Measurements from ENCODE around the gene AKT3.
"Not testable (repeated sequence)": the region's sequence is repeated elsewhere in the genome, so short reads cannot be mapped to it uniquely, and the experiment has no call there.

The AKT3 gene

DNA sequence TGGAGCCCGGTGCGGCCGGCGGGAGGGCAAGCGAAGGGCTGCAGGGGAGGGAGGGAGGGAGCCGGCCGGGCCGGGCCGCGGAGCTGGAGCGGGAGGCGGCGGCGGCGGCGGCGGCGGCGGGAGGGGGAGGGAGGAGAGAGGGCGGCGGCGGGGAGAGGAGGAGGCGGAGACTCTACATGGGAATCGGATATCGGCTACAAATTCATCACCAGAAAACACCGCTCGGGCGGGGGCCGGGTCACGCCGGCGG lies at the start of gene AKT3:
AKT3 (minus strand) TSS at position 42 of the 250 bp plus-strand sequence. CDS start 7,073 bp downstream, outside the sequence.
- no peak for DNase-seq

DNA sequence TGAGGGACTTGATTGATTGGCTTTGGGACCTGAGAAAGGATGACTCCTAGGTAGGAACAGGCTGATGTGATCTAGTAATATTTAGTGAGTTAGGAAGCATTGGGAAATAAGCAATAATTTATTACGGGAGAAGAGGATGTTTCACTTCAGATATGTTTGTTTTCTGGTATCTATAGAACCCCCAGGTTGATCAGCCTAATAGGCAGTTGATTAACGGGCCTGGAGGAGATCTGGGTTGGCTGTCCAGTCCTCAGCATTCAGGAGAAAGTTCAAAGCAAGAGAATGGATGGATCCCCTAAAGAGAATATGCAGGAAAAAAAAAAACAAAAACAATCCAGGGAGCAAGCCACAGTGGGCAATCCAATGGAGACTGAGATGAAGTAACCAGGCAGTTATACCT lies 48.2 kb upstream of the AKT3 start:
- DNase-seq, result no peak

DNA sequence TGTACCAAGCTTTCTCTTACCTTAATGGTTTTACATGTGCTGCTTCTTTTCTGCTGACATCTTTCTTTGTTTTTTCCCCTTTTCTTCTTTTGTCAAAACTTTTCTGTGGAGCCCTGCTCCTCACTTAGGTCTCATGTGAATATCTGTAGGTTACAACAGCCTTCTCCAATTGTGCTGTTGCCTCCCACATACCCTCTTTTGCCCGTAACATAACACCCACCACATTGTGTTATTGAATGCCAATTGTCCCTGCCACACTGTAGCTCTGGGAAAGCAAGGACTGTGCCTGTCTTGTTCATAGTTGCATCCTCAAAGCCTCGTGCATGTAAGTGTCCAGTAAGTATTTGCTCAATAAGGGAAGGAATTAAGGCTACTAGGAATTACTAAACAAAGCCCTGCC lies 46.3 kb upstream of the AKT3 start:
- DNase-seq, result no peak

DNA sequence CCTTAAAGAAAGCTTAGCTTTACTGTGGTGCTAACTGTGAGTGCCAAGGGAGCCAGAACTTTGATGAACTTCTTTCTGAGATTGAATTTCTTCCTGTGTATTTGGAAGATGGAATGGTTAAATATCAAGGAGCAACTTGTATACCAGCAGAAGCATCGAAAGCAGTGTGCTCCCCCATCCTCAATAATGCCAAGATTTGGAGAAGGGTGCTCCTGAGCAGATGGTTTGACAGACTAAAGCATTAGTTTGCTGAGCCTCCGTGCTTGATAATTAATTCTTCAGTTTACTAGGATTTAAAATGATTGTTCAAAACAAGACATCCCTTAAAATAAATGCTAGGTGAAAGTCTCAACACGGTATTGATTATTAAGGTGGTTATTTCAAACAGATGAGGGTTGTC lies 42.4 kb upstream of the AKT3 start:
- DNase-seq, result no peak

DNA sequence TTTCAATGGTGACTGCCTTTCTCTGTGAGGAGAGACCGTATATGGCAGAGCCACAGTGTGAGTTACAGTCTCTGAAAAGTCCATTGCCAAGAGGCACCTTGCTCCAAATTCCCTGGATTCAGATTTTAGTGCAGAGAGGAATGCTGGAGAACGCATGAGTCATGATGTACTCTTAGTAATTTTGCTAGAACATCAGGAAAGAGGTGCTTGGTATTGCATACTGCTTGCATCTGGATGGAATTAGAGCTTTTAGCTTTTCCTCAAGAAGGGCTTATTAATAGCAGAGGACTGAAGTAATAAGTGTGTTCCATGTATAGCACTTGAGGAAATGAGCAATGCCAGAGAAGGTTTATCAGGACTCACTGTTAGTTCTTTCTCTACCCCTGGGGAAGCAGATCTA lies 40.5 kb upstream of the AKT3 start:
- DNase-seq, result no peak

DNA sequence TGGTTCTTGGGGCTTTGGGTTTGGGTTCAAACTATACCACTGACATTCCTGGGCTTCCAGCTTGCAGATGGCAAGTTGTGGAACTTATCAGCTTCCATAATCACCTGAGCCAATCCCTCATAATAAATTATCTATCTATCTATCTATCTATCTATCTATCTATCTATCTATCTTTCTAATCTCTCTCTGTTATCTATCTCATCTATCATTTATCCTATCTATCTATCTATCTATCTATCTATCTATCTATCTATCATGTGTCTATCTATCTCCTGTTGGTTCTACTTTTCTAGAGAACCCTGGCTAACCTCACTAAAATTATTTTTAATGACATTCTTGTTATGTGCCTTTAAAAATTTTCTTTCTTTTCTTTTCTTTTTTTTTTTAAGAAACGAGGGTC lies 35.8 kb upstream of the AKT3 start:
- DNase-seq, result no peak

DNA sequence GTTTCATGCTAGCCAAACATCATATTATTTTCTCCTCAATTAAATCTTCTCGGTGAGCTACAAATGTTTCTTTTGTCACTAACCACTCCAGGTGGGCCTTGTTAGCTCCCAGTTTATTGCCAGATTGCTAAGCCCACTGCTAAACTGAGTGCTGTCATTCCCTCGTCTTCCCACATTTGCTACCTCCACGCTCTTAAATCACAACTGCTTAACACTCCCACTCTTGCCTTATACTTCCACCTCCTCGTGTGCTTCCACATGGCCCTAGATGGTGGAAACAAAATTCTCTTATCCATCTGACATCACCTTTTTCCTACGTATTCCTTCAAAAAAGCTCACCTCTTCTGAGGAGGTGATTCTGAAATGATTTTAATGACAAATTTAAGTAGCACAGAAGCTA lies 34.6 kb upstream of the AKT3 start:
- no peak for DNase-seq

DNA sequence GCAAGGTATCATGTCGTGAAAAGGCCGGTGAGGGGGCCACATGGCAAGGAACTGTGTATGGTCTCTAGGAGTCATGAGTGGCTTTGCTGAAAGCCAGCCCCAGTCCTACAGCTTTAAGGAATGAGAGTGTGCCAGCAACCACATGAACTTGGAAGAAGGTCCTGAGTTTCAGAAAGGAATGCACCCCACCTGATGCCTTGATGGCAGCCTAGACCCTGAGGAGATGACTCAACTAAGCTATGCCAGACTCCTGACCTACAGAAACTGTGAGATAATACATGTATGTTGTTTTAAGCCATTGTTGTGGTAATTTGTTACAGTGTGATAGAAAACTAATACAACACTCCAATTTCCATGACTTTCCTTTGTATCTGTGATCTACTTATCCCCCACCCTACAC lies 33.5 kb upstream of the AKT3 start:
- no peak for DNase-seq

DNA sequence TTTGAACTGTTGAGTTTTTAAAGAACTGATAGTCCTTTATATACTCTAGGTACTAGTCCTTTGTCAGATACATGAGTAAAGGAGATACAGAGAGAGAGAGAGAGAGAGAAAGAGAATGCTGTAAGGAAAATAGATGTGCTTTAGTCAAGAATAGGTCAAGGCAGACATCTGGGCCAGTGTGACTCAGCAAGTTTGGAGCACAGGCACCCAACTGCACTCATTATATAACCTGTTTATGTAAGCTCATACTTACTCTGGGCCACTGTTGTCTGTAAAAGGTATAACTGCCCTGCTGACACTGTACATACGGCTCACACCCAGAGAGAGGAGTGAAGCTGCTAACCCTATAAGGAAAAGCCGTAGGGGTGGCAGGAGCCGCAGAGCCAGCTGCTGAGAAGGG lies 32.2 kb upstream of the AKT3 start:
- DNase-seq, result no peak

DNA sequence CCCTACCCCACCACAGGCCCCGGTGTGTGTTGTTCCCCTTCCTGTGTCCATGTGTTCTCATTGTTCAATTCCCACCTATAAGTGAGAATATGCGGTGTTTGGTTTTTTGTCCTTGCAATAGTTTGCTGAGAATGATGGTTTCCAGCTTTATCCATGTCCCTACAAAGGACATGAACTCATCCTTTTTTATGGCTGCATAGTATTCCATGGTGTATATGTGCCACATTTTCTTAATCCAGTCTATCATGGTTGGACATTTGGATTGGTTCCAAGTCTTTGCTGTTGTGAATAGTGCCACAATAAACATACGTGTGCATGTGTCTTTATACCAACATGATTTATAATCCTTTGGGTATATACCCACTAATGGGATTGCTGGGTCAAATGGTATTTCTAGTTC lies 27.0 kb upstream of the AKT3 start:
- DNase-seq, result not testable (repeated sequence)

DNA sequence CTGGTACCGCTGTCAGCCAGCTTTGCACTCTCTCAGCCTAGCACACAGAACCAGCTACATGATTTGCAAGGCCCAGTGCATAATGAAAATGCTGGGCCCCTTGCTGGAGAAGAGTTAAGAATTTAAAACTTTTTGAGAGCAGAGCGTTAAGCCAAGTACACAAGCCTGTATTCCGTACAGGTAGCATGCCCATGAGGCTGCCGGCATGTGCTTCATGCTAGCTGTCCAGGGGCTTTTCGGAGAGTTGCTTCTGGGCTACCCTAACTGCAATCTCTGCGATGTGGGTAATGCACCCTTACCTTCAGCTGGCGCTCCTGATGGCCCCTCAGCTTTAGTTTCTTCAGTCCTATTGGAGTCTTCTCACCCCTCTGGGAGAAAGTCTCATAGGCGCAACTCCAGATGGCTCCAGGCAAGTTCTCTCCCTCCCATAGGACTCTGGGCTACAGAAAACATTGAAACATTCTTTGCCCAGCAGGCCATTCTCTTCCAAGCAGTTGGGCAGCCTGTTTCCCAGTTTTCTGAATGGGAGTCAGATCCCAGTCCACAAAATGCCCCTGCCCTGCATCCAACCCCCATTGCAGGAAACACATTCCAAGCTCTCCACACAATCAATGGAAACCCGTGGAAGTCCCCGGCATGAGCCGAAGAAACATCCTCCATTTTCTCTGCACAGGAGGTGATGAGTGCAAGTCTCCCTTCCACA lies 5.7 kb upstream of the AKT3 start:
- DNase-seq, result no peak

DNA sequence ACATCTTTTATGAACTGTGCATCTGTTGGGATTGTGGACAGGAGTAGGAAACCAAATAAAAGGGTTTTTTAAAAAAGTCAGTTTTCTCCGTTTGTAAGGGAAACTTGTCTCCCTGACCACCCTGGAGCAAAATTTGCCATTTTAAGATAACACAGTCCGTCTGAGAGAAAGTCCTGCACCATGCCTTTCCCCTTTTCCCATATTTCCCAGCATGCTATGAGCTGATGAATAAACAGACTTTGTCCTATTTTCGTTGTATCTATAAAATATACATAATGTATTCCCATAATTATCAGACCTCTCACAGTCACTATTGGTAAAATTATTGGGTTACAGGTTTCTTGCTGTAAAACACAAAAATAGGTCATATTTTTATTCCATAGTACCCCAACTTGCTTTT lies 1.7 kb upstream of the AKT3 start:
- no peak for DNase-seq

DNA sequence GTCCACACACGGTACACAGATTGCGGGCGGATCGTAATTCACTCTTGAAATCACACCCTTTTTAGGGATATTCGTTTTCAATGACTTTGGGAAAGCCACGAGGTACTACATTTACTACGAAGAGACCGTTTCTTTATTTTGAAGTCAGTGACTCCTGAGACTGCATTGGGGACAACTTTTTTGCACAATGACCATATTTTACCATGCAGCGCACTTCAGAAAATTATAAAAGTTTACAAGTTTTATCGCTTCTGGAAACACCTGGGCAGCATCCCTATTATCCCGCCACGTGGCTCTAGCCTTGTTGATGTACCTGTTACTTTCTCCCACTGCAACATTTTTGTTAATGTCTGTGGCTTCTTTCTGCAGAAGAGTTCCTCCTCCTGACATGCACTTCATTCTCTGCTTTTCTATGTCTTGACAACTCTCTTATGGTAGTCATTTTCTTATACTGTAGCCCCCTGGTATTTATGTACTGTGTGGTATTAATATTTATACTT lies 1.3 kb upstream of the AKT3 start:
- DNase-seq, result no peak

DNA sequence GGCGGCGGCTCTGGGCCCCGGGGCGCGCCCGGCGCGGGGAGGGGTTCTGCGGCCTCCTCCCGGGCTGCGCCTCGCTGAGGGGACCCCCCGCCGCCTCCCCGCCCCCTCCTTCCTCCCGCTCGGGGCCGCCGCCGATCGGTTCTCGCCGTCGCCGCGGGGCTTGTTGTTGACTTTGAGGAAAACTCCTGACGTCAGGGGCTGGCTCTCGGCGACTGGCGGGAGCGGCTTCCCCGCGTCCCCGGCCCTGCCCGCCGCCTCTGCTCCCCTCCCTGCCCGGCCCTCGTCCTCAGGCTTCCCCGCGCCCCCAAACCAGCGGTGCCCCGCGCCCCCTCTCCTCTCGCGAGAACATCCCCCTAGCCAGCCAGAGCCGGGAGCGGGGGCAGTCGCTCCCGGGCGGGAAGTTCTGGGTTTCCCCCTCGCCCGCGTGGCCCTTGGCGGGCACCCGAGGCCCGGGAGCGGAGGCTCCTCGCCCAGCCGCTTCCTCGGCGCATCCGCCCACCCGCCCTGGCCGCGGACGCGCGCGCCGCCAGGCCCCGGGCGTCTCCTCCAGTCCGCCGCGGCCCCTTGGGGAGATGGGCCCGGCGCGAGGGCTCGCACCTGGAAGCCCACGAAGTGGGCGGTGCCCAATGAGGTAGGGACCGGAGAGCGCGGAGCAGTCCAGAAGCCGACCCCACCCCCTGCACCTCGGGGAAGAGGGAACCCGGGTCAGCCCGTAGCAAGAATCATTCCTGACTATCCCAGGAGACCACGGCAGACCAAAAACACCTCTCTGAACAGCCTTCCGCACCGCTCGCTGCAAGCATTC lies 611 bp upstream of the AKT3 start:
- DNase-seq, result peak; percentile 69

DNA sequence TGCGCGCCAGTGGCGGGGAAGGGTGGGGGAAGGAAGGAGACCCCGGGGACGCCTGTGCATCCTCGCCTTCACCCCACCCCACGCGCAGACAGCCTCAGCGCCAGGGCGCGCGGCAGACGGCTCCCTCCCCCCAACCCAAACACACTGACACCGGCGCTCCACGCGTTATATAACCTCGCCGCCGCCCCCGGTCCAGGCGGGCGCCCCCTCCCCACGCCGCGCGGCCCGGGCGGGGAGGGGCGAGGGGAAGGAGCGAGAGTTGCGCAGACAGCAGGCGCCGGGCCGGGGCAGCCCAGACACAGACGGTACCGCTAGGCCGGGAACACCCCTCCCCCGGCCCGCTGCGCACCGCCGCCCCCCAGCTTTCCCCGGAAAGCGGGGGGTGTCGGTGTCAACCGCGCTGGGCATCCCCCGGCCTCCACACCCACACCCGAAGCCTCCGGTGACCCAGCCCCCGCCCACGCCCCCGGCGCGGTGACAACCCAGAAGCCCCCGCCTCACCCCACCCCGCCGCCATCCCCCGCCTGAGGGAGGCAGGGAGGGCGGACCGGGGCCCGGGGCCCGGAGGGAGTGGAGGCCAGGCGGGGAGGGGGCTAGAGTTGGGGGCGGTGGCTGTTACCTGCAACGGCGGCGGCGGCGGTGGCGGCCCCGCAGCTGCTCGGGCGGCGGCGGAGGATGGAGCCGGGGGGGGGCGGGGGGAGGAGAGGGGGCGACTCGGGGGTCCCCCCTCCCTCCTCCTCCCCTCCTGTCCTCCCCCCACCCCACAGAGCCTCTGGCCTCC lies 432 bp downstream of the AKT3 start:
- peak; percentile 75 for DNase-seq

DNA sequence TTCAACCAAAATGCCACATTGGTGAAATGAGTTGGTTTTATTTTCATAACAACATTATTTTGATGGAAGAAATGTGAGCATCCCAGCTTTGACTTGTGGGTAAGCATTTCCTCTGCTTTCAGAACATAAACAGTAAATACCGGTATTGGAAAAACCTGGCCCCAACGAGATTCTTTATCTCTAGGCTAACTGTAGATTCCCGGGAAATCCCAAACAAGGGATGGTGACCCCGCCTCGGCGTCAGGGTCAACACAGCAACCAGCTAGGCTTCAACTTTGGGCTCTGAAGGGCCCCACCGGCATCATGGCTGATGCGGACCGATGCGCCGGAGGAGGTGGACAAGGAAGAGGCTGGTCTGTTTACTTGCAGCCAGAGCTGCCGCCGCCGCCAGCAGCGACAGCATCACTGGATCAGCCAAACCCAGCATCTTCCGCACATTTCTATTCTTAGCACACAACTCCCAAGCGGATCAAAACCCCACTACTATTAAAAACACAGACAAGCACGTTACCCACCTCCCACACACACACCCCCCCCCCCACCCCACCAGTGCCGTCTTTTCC lies 1.1 kb downstream of the AKT3 start:
- peak; percentile 19 for DNase-seq

DNA sequence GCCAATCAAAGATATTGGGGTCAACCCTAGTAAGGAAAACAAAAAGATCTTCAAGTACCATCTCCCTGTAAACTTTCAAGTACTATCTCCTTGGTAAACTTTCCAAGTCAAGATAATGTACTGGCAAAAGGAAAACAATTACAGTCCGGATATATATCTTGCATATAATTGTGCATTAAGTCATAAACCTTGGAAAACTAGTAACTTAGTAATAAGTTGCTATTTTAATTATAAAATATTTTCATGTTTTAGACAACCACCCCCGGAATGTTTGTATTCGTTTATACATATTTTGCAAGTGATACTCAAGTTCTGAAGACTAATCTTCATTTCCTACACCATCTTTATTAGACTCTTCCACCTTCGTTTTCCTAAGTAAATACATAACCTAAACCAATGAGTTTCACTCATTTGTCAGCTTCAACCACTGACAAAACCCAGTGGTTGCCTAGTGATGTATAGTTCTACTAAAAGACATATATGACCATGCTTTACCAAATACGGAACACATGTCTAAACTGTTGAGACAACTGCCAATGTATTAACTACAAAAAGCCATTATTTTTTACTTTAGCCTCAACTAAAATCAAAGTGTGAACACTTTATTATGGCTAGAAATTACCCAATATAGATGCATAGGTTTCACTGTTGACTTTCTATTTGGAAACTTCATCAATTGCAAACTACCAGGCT lies 1.7 kb downstream of the AKT3 start:
- DNase-seq, result no peak

DNA sequence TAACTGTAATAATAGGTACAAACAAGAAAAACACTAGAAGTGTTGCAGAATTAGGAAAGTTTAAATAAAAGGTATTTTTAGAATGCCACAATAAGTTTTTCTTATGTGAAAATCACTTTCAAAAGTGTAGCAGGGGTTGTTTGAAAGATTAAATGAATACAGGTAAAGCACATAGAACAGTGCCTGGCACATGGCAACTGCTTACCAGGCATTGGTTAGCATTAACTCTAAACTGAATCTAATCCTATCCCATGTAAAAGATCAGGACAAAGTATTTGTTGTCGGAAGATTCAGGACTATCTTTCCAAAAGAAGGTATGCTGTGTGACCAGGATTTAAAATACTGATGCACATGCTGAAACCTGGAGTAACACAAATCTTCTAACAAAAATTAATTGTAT lies 3.3 kb downstream of the AKT3 start:
- DNase-seq, result no peak

DNA sequence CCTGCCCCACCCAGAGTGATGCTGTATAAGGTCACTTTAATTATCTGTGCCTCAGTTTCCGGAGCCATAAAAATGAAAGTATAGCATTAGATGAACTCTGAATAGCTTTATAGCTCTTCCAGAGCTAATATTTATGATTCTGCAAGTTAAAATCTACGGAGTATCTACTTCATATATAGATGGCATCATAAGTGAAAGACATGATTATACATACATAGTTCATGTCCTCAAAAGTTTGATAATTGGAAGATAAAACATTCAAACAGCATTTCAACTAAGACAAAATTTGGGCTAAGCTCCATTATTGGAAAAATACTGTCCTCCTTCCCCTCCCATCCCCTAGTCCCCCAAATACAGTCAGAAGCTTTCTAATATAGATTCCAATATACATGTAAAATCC lies 4.2 kb downstream of the AKT3 start:
- DNase-seq, result no peak

DNA sequence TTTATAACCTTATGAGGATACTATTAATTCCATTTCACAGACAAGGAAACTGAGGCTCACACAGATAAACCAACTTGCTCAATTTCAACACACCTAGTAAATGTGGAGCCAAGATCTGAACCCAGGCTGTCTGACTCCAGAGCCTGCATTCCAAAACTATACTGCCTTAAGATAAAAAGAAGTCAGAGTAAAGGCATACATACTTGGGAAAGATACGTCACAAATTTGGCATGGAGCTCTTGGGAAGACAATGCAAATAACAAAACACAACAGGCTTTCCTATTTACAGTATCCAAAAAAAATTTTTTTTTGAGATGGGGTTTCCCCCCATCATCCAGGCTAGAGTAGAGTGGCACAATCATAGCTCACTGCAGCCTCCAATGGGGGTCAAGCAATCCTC lies 5.9 kb downstream of the AKT3 start:
- no peak for DNase-seq

DNA sequence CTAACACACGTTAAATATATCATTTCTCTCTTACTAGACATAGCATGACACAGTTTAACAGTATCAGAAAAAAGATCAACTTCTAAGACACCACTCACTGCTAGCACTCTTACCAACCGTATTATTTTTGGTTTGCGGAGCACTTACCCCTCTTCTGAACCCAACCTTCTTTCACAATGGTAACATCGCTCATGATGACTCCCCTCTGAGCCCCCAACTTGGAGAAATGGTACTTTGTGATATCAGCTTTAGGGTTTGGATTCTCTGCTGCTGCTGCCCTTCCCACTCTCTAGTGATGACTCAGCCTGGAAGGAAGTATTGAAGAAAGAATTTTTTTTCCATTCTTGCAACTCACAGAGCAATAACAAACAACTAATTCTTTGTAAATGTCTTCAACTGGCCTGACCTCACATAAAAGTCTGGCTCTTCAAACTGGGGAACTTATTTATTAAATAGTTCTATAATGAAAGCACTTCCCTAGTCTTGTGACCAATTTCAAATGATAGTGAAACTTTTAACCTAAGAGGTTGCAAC lies 7.0 kb downstream of the AKT3 start:
- no peak for DNase-seq

DNA sequence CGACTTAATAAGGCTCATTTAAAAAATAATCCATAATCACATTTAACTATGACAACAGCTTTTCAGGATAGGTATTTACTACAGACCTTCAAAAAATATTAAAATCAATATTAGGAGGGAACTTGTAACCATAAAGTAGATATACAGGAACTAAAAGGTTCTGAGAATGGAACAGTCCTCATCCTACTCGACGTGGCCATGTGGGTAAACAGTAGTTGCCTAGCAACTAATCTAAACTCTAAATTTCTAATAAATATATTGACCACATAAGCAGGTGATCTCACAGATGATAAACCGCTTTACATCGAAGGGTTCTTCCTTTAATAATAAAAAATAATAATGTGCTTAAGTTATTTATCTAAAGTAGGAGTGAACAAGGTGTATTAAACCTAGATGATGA lies 7.9 kb downstream of the AKT3 start:
- no peak for DNase-seq

DNA sequence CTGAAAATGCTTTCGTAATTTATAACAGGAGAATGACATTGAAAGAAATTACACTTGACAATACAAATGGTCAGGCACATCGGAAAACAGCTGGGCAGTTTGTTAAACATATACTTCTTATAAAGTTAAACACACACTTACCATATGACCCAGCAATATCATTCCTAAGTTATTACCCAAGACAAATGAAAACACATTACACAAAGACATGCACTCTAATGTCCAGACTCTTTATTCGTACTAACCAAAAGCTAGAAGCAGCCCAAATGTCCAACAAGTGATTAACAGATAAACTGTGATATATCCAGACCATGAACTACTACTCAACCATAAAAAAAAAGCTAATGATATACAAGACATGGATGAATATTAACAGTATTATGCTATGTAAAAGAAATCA lies 8.5 kb downstream of the AKT3 start:
- no peak for DNase-seq
